CD4-positive, alpha-beta T cell treated with Interleukin-10 for 1 hour (primary cell): ENCODE measurements around the gene ABCE1.
"Not testable (repeated sequence)": the region's sequence is repeated elsewhere in the genome, so short reads cannot be mapped to it uniquely, and the experiment has no call there.

Experiments
- DNase-seq: peaks from one replicate; pipeline ENCODE4 v3.0.0-alpha.2; 2020

ABCE1 gene

DNA sequence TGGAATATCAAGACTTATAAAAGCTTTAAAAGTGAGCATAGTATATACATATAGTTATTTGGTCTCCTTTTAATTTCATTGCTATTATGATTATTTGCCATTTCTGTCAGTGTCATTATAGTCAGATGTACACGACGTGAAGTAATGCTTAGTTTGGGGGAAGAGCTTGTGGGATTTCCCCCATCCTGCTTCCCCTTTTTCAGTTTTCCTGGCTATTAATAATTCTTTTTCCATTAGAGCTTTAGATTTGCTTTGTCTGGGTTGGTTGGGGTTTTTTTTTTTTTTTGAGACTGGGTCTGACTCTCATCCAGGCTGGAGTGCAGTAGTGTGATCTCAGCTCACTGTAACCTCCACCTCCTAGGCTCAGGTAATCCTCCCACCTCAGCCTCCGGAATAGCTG lies 5.4 kb downstream of the ABCE1 start:
- DNase-seq = no peak

DNA sequence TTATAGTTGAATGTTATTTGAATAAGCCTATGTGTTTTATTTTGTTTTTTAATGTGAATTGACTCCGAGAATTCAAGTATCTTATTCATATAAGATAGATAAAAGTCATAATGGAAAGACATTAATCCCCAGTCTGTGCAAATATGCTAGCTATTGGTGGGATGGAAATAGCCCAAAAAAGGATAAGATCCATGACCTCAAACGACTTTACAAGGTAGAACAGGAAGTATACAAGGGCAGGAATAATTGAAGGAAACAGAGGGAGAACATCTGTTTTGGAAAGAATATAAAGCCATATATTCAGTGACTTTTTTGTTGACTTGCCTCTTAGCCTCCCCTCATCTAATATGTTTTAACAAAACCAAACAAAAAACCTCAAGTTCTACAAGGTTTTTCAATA lies 9.0 kb downstream of the ABCE1 start:
- no peak for DNase-seq

DNA sequence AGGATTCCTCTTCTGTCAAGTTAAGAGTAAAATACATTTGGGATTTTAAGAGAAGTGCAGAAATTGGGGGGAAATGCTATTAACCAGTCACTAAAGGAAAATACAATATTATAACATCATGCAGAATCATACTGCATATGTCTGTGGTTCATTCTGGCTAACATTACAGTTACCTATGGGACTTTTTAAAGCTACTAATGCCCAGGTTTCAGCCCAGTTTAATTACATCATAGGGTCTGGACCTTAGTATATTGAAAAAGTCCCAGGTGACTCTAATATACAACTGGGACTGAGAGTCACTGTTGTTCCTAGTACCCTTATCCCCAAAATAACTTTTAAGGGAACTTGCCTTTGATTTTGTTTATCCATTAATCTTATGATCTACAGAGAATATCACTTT lies 10.0 kb downstream of the ABCE1 start:
- no peak for DNase-seq

DNA sequence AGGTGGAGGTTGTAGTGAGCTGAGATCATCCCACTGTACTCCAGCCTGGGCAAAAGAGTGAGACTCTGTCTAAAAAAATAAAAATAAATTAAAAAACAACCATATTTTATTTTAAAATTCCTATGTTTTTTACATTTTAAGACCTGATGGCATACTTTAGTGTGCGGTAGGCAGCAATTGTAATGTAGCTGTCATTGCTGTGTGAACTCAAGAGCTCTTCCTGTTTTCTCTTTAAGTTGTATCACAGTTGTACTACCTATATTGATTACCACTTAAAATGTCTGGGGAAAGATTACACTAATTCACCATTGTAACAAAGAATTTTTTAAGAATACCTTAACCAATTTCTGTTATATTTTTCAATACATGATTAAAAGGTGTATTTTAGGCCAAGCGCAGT lies 27.3 kb downstream of the ABCE1 start:
- no peak for DNase-seq

DNA sequence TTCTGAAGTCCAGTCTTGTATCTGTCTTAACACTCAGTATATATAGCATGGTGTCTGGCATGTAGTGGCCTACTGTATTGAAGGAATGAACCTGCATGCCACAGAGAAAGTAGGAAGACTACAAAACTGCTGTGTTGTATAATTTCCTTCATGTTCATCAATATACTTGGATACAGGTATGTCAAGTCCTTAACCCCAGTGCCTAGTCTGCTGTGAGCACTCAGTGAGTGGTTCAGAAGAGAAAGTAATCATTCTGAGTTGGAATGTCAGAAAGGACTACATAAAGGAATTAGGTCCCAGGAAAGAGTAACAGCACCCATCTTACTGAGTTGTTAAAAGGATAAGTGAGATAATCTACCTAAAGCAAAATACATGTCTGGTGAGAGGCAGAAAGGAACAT lies 32.0 kb downstream of the ABCE1 start:
- DNase-seq = no peak

DNA sequence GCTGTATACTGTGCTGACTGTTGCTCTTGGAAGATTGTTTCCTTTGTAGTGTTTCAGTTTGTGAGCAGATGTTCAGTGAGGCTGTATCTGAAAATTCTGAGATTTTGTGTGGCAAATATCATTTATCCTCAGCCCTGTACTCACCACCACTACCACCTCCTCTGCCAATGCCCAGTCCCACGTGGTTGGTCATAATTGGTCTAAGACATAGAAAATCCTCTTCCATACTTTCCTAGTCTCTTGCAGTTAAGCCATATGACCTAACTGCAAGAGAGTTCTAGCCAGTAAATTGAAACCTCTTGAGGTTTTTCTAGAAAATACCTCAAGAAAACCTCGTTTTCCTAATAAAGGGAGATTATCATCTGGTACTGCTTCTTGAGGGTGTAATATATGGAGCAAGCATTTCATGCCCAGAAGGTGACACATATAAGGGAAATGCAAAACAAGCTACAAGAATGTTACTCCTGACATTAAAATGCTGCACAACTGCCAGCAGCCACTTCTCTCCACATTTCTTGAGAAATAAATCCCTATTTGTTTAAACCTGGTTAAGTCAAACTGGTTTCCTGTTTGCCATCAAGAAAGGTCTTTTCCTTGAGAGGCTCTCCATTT lies 32.8 kb downstream of the ABCE1 start:
- DNase-seq = no peak

DNA sequence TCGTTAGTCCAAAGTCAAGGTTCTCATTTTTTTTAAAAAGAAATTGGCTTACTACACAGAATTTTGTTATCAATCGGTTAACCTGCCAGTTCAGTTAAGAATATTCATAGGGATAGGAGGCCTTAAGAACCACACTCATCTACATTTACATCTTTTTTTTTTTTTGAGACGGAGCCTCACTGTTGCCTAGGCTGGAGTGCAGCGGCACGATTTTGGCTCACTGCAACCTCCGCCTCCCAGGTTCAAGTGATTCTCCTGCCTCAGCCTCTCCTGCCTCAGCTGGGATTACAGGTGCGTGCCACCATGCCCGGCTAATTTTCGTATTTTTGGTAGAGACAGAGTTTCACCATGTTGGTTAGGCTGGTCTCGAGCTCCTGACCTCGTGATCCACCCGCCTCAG lies 33.7 kb downstream of the ABCE1 start:
- no peak for DNase-seq

DNA sequence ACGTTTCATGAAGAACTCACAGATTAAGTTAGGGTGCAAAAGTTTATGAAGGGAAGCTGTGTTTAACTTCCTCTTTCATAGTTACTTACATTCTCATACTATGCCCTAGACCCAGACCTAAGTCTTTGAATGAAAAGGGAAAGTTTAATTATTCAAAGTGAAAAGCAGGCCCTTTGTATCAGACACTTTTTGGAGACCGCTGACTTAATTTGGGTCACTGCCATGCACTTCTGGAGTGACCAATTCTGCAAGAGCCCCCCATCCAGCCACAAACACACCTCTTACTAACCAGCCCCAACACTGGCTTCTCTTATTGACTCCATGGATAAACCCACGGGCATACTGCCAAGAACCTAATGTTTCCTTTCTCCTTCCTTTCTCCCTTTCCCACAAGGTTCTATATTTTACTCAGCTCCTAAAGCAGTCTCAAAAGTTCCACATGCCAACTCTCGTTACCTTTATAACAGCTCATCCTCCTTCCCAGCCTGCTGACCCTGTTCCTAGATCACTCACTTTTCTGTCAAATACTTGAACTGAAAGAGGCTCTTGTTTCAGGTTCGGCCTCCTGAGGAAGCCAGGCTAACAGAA lies 34.5 kb downstream of the ABCE1 start:
- DNase-seq = no peak

DNA sequence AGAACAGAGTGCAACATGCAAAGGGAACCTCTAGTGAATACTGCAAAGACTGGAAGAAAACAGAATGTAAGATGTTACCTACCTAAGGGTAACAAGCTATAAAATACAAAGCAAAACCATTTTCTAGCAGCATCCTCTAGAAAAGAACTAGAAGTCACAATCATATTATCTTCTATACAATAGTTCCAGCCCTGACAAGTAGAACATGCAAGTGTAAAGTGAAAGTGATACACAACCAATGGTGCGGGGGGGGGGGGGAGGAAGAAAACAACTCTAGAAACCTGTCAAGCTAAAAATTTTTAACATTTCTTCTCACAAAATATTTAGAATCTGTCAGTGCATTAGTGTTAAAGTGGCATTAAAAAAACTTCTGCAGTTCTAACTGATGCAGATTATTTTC lies 38.1 kb downstream of the ABCE1 start:
- not testable (repeated sequence) for DNase-seq

DNA sequence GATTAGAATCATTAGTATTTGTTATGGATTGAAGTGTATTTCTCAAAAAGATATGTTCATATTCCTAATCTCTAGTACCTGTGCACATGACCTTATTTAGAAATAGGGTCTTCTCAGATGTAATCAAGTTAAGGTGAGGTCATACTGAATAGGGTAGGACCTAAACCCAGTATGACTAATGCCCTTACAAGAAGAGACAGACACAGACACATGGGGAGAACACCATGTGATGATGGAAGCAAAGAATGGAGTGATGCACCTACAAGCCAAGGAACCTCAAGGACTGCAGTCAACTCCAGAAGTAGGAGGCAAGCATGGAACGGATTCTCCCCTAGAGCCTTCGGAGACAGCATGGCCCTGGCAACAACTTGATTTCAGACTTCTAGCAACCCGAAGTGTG lies 50.9 kb downstream of the ABCE1 start:
- DNase-seq = no peak

DNA sequence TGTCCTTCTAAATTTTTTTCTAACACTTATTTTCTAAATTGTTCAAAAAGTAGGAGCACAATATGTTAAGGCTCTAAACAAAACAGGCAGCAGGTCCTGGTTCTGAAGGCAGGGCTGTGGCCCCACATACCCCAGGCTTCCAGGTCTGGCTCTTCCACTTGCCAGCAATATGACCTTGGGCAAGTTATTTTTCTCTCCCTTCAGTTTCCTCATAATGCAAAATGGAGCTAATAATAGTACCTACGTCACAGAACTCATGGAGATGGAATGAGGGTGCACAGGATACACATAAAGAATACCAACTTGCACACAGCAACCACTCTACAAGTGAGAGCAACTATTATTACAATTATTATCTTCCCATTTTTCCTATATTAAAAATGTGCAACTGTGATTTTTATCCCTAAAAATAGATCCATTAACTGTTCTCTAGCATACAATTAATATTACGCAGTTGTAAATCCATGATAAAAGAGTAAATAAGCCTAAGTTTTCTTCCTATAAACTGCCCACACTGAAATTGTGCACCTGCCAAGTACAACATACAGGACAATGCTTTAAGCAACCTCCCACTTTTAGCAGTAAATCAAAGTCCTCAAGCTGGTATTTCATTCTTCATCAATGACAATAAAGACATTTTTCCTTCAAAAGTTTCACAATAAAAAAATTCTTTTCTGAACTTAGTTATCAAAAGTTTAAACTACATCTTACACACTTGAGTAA lies 55.2 kb downstream of the ABCE1 start:
- no peak for DNase-seq

DNA sequence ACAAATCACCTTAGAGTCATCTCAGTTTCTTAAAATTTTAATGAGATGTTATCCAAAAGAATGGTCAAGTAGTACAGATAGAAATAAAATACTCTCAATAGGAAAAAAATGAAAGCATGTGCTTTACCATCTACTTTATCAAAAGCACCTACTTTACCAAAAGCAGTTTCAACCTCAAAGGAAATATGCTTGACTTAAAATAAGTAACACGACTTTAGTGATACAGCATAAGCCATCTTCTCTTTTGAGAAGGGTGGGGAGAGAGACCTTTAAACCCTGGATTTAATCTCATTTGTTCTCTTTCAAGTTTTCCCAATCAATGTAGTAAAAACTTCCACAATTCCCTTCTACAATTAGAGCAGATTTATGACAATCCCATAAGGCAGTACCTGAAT lies 55.8 kb downstream of the ABCE1 start:
- no peak for DNase-seq

DNA sequence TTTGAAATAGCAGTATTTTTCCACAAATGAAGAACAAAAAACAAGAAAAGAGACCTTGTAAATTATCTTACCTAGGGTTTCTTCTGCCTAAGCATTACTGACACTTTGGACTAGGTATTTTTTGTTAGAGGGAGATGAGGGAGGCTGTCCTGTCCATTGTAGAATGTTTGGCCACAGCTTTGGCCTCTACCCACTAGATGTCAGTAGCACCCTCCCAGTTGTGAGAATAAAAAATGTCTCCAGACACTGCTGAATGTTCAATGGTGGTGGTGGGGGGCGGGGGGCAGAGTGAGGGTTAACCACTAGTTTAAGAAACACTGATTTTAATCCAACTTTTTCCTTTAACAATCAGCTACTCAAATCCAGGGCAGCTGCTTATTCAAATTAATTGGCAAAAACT lies 56.5 kb downstream of the ABCE1 start:
- DNase-seq = peak; percentile 39

DNA sequence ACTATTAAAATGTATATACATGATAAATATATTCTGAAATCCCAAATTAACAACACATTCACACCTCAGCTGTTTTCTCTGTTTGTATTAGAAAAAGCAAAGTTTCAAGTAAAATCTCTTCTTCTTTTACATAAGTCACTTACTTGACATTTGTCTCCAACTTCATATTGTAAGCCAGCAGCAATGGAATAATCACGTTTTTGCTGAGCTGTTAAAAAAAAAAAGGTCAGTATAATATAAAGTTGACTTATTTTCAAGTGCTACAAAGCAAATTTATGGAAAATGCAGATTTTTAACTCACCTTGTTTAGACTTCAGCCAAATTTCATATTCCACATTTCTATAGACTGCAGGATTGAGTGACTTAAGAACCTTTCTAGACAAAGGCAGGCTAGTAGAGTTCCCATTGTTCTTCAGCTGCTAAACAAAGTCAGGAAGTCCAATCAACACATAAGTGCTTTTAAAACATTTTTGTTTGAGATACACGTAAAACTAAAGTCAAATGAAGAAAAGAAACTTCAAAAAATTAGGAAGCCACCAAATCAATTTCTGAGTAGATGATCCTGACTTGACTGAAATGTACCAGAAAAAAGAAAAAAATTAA lies 57.3 kb downstream of the ABCE1 start:
- DNase-seq = no peak

DNA sequence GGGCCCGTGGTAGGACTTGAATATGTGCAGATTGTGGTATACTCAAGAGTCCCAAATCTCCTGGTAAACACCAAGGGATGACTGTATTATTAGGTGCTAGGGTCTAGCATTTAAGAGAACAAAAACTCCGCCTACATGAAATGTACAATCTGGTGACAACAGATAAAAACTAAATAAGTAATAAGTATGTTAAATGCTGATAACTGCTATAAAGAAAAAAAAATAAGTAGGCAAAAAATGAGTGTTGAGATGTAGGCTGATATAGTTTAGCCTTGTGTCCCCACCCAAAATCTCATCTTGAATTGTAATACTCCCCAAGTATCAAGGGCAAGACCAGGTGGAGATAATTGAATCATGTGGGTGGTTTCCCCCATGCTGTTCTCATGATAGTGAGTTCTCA lies 58.9 kb downstream of the ABCE1 start:
- DNase-seq = no peak

DNA sequence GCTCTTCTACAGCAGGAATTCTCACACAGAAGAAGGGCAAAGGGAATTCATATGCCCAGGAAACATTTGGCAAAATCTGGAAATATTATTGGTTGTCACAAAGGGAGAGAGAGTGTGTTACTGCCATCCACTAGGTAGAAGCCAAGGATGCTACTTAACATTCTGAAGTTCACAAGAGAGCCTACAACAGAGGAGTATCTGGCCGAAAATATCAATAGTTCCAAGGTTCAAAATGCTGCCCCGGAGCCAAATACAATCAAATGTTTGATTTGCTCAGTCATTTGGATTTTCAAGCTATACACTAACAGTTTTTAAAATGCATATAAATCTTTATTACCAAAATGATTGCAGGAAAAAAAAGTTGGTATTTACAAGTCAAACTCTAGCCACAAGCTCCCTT lies 63.4 kb downstream of the ABCE1 start:
- DNase-seq = no peak

DNA sequence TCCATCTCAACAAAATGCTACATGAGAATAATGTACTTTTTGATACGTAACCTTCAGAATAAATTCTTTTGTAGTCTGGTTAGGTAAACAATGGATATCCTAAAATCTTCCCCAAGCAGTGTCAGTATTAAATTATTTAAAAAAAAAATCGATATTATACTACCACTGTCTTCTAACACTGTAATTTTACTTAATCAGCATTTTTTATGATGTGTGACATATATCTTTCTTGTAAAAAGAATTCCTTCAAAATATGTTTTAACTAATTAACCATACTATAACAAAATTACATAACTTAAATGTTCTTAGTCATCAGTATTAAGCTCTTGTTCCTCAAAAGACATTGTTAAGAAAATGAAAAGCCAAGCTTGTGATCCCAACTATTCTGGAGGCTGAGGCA lies 69.8 kb downstream of the ABCE1 start:
- DNase-seq = no peak

DNA sequence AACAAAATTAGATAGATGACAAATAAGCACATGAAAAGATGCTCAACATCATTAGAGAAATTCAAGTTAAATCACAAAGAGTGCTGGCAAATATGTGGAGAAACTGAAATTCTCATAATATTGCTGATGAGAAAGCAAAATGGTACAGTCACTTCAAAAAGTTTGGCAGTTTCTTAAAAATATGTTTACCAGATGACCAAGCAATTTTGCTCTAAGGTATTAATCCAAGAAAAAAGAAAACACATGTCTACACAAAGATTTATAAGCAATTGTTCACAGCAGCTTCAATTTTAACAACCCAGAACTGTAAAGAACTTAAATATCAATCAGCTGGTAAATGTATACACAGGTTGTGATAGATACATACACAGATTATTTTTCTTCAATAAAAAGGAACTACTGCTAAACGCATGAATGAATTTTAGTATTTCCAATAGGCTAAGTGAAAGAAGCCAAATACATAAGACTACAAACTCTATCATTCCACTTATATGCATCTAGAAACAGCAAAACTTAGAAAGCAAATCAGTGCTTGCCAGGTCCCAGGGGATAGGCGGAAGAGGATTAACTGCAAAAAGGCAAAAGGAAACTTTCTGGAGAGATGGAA lies 70.6 kb downstream of the ABCE1 start:
- DNase-seq = no peak

DNA sequence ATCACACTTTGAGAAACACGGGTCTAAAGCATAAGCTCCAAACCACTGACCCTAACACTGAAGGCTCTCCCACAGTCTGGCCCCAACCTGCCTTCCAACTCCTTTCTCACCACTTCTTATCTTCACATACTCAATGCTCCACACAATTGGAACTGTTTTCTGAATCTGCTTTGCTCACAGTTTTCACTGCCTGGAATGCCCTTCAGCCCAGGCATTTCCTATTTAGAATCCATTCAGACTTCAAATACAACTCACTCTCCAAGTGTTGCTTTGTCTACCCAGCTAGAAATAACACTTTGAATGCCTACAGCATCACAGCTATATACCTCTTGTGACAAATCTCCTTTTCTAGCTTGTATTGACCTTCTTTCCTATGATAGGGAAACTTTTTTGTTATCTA lies 72.1 kb downstream of the ABCE1 start:
- no peak for DNase-seq

DNA sequence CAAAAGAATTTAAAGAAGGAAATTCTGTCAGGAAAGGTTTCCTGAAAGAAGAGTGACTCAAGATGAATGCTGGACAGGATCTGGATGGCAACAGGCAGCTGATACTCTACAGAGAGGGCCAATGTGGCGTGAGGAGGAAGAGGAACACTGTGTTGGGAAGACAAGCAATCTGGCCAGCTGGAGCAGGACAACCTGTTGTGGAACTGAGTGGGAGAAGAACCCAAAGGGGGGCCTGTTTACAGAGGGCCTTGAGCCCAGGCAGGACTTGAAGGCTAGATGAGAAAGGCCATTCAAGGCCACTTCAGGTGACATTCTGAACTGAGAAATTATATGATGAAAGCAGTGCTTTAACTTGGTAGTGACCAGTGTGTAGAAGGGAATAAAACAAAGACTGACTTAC lies 73.8 kb downstream of the ABCE1 start:
- DNase-seq = no peak

DNA sequence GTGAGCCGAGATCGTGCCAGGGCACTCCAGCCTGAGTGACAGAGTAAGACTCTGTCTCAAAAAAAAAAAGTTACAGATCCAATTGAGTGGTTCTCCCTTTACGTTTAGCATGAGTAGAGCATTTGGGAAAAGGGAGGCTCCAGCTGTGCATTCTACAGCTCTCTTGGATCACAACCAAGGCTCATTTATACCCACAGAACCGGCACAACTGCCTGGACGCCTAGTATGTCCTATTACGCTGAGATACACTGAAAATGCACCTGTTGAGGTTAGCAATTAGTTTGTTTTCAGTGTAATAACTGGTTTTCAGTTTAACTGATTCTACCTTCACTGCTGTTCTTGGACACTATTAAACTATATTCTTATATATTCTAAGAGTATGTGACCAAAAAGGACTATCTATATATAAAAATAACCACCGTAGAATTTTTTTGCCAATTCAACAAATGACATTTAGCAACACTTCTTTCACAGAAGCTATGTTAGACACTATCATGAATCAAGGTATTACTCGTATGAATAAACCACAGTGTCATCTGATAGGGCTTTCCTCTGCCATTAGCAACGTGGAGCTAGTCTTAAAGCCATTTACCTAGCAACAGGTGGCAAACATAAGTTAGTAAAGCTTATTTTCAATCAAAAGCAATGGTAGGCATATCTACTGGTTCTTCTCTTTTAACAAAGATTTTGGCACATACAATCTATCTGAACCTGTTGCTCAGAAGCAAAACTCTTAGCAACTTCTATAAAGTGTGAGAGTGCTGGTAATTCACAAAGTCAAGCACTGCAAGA lies 78.7 kb downstream of the ABCE1 start:
- peak; percentile 42 for DNase-seq

DNA sequence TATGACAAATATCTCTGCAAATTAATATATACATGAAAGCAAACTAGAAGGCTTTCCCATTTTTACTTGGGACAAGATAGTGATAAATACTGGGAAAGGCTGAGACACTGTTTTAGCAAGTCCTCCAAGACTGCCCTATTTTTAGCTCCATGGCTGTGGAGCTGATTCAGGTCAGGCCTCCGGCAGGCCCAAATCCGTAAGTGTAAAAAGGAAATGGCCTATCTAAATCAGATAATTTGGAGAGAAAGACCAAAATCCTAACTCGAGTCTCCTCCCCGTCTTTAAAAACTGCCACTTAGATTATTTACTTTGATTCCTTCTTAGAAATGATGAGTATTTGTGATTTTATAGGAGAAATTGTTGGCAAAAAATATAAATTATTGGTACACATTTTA lies 79.4 kb downstream of the ABCE1 start:
- DNase-seq = peak; percentile 19

DNA sequence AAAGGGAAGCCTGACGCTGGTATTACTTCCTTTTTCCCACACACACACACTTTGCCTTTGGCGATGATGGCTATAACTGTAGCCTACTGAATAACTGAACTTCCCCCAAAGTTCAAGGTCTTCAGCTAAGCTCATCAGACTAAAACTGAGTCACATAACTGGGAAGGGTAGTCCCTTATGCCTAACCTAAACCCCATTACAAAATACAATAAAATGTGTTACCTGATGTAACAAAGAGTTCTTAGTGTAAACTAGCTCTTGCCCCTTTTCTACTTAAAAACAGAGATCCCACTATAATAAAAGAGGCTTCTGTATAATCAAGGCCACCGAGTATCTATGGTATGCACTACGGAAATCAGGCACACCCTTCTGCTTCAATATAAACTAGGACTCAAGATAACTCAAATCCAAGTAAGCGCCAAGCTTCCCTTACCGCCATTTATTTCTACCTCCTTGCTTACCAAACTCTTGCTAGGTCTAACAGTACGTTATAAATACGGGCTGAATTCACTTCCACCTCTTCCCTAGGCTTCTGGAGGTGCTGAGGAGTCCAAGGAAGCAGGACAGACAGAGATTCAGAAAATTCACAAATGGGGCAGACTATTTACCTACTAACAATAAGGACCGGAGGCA lies 79.9 kb downstream of the ABCE1 start:
- peak; percentile 23 for DNase-seq
